OCI-LY1 (cell line): ENCODE data around the gene CCDC117.

ENCODE experiments used
- CTCF ChIP-seq: fragments of 200-600 bp; sonication (generic), shearing (Covaris generic); IDR thresholded peaks from 2 replicates; pipeline ENCODE4 v1.5.1; 2017; ENCODE audit warnings: mild to moderate bottlenecking, antibody characterized with exemption, low read length, moderate library complexity, mixed read lengths
- EZH2 ChIP-seq: fragments of 200-600 bp; sonication (generic), shearing (Covaris generic); IDR thresholded peaks from 2 replicates; pipeline ENCODE4 v1.8.0; 2017; ENCODE audit warnings: borderline replicate concordance, mixed run types, mild to moderate bottlenecking, antibody characterized with exemption, low read length, moderate library complexity, mixed read lengths

GRCh38 chr22:28769394-28770085 is 3.0 kb upstream of the CCDC117 start:
- TF ChIP-seq EZH2 (no peak), CTCF (no peak)
